NOMO-1 (cell line): ENCODE measurements around the gene AP3S1.

Experiments used
- DNase-seq, 2 experiments: peaks; one replicate each; lab custom pipeline; 2025; ENCODE audit not compliant: unreplicated experiment in 2 of 2; lab: John Stamatoyannopoulos, UW

AP3S1 gene

DNA sequence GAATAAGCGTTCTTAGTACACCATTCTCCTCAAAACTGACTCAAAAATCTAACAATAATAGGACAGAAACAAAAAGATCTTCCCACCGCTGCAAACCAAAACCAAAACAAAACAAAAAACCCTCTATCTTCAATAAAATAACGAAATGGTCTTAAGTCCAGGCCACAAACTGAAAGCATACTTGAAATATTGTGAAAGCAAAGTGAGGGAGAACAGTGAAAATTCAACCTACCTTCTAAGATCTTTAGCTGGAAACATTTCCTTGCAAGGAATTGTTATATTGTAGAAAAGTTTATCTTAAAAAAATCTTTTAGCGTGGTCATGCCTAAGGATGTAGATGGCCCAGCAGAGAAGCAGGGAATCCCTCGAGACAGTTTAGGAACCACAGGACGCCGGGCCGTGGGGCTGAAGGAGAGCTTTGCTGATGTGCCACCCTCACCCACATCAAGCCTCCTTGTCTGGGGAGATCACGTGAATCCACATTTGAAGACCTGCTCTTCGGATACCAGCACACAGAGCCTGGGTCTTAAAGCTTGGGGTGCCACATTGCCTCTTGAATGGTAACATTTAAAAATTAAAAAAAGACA, 92.7 kb downstream of the AP3S1 start:
- no peak for DNase-seq

GRCh38 chr5:115936031-115936430, 94.3 kb downstream of the AP3S1 start:
- DNase-seq, result no peak

DNA sequence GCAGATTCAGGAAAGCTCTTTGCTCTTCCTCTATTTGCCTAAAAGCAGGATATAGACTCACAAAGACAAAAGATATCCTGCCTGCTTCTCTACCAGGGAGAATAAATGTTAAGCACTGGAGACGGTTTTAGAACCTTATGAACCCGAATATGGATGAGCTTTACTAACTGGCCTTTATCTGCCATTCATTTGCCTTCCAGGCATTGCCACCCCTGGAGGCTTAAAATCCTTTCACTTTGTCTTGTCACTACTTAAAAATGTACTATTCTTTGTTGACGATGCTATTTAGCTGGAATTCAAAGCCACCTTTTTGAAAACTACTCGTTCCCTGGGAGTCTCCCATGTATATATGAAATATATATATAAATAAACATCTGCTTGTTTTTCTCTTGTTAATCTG, 97.3 kb downstream of the AP3S1 start:
- no peak for DNase-seq

- DNase-seq, result no peak
These were observed 98.5 kb downstream of the AP3S1 start for GRCh38 chr5:115940080-115940810.

DNA sequence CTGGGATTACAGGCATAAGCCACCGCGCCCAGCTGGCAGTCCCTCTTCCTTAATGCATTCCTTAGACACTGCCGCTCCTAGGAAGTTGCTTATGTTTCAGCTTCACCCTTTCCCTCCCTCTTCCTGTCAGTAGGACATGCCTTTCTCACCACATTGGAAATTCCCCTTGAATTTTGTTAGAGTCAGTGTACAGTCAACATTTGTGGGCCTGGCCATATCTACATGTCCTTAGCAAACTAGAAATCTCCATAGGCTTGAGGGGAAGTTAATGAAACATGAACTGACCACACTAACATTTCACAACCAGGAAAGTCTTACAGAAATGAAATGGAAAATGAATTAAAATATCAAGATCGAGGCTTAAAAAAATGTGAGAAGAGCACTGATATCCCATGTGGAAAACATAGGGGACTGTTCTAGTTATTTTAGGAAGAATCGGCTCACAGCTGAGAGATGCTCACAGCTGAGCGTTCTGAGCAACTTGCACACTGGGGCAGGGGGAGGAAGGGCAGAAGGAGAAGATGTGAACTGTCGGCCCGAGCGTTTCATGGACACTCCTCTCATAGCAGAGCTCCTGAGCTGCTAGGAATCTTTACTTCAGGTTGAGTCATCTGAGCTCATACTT, 99.4 kb downstream of the AP3S1 start:
- peak; percentile 11 to 28 for DNase-seq

DNA sequence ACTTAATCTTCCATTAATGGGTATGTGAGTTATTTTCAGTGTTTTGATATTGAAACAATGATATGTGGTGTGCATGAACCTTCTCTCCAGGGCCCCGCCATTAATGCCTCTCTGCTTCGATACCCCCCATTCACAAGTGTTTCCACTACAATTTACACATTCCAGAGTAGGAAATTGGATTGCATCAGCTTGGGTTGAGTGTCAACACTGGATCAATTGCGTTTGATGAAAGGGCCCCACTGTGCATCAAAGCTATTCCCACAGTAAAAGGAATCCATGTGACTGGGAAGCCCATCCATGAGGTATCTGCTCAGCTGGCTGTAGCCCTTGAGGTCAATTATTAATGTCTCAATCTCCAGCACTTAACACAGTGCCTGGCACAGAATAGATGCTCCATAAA, 102.8 kb downstream of the AP3S1 start:
- DNase-seq, result no peak

GRCh38 chr5:115946655-115947054, 104.9 kb downstream of the AP3S1 start:
- no peak for DNase-seq

DNA sequence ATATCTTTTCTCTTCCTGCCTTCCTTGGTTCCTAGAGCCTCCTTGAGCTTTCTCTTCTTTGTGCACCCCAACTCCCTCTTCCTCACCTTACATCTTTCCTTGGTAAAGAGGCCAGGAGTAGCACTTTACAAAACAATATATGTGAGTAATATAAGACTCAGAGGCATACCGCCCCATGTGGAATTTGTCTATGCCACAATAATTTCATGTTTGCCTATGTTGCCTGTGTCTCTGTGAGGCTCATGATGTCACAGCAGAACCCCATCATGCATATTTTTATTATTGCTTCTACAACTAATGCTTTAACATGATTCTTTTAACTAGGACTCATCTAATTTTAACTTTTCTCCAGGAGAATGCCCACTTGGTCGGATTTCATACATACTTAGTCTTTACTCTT, 105.5 kb downstream of the AP3S1 start:
- DNase-seq, result no peak

- peak in 1 of 2 experiments; percentile 45 for DNase-seq
These were observed 106.4 kb downstream of the AP3S1 start for GRCh38 chr5:115948091-115948534.

GRCh38 chr5:115949096-115949495, 107.4 kb downstream of the AP3S1 start:
- no peak for DNase-seq

DNA sequence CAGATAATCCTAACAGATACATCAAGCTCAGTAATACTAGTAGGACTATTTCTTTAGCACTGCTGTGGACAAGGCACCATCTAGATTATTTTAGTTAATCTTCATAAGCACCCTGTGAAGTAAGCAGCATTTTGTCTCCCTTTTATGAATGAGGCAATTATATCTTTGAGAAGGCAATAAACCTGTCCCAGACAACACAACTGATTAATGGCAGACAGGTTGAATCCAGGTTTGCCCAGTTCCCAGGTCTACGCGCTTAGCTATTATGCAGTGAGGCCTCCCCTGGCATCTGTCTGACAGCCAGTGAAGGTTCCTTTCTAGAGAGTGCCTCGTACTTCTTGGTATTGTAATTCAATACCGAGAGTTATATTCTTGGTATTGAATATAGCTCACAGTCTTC, 110.9 kb downstream of the AP3S1 start:
- no peak for DNase-seq

DNA sequence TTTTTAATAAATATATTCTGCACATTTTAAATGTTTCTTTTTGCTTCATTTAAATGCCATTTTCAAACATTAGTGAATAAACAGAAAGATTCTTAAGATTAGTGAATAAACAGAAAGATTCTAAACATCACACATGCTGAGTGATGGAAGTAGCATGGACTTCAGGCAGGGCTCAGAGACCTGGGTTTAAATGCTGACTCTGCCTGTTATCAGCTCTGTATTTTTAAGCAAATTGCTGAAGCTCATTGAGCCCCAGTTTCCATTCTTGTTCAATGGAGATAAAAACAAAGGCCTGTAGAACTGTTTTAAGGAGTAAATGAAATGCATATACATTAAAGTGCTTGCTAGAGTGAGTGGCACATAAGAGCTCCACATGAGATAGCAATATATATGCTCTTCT, 112.4 kb downstream of the AP3S1 start:
- no peak for DNase-seq

- no peak for DNase-seq
These were observed 115.2 kb downstream of the AP3S1 start for GRCh38 chr5:115956957-115957356.

DNA sequence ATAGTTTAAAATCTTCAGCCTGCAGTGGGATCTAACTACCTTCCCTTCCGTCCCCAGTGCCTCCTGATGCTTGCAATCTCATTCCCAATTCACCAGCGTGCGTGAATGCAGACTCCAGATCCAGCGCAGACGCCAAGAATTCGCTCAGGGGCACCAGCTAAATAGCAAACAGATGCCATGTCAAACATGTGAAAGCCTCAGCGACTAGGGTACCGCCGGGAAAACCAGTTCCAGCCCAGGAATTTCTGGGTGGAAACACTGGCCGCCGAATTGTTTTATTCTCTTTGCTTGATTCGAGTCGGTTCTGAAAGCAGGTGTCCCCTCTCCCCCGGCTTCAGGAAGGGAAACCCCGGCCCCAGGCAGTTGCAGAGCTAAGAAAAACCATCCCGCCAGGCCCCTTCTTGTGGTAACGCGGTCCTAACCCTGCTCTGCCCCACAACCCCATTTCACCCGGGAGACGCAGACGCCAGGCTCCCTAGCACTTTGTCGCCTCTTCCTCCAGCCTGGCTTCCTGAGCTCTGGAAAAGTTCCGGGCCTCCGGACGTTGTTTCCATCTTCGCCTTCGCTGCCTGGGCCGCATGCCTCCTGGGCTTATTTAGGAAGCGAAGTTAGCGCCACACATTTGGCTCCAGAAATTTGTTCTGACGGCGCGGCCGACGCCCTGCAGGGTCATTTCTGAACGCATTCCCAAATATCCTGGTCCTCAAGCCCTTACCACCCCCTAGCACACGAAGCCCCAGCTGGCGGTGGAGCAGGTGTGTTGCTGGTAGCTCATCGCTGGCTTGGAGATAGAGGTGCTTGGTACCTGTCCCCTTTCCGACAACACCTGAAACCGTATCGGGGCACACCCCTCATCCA, 119.9 kb downstream of the AP3S1 start:
- DNase-seq, result no peak

DNA sequence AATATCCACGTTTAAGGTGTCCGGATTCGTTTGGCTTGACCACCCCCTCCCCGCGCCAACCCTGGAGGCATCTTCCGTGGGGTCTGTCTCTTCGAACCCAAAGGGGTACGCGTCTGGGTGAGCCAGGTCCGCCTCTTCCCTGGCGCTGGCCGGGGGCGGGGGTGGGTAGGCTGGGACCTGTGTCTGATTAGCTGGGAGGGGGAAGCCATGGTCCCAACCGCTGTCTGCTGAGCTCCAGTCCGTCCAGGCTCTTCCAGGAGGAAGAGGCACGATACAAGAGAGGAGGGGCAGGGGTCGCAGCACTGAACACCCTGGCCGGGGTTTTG, 120.5 kb downstream of the AP3S1 start, which contains the start of gene LVRN:
Gene LVRN, plus strand, starts transcription at position 237 of the 326 bp plus-strand sequence. CDS start 143 bp downstream, outside the sequence.
- no peak for DNase-seq

DNA sequence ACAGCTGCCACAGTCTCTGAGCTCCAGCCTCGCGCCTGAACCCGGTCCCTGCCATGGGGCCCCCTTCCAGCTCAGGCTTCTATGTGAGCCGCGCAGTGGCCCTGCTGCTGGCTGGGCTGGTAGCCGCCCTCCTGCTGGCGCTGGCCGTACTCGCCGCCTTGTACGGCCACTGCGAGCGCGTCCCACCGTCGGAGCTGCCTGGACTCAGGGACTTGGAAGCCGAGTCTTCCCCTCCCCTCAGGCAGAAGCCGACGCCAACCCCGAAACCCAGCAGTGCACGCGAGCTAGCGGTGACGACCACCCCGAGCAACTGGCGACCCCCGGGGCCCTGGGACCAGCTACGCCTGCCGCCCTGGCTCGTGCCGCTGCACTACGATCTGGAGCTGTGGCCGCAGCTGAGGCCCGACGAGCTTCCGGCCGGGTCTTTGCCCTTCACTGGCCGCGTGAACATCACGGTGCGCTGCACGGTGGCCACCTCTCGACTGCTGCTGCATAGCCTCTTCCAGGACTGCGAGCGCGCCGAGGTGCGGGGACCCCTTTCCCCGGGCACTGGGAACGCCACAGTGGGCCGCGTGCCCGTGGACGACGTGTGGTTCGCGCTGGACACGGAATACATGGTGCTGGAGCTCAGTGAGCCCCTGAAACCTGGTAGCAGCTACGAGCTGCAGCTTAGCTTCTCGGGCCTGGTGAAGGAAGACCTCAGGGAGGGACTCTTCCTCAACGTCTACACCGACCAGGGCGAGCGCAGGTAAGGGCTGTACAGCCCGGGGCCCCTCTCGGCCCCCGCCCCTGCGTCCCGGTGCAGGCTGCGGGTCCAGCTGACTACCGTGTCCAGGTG, 121.0 kb downstream of the AP3S1 start:
- no peak for DNase-seq

DNA sequence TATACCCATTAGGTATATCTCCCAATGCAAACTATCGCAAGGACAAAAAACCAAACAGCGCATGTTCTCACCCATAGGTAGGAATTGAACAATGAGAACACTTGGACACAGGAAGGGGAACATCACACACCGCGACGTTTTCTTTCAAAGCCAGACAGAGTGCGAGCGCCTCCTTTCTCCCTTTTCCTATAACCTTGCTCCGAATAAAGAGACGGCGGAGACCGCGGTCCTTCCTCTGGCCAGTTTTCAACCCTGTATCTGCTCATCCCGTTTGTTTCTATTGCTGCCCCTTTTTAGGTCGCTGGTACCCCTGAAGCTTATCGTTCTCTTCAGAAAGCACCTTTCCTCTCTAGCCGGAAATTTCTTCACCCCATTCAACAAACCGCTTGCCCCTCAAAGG, 121.8 kb downstream of the AP3S1 start:
- DNase-seq, result no peak
